Stomach smooth muscle (tissue), 2 donors: ENCODE results near the gene IL15.

Experiments
- H3K27ac ChIP-seq: one replicate; pipeline ENCODE4 v1.7.0; 2013; ENCODE audit warnings: mild to moderate bottlenecking, low read length, inconsistent platforms
- H3K27me3 ChIP-seq, 2 donors: one replicate each; pipeline ENCODE4 v1.7.0; 2013; ENCODE audit warnings: low read length in 2 of 2; ENCODE audit not compliant: insufficient read depth in 2 of 2, control insufficient read depth in 1 of 2
- H3K36me3 ChIP-seq, 2 donors: one replicate each; pipeline ENCODE4 v1.7.0; 2013; ENCODE audit warnings: low read length in 2 of 2; ENCODE audit not compliant: control insufficient read depth in 2 of 2, insufficient read depth in 2 of 2
- H3K4me1 ChIP-seq: one replicate; pipeline ENCODE4 v1.7.0; 2013; ENCODE audit warnings: low read length; ENCODE audit not compliant: control insufficient read depth, insufficient read depth
- H3K4me3 ChIP-seq, 2 donors: one replicate each; pipeline ENCODE4 v1.7.0; 2013; ENCODE audit warnings: low read length in 2 of 2
- H3K9ac ChIP-seq, 2 donors: one replicate each; pipeline ENCODE4 v1.7.0; 2013; ENCODE audit warnings: low read length in 2 of 2, mild to moderate bottlenecking in 1 of 2
- H3K9me3 ChIP-seq, 2 donors: one replicate each; pipeline ENCODE4 v1.7.0; 2013; ENCODE audit warnings: low read length in 2 of 2; ENCODE audit not compliant: control insufficient read depth in 2 of 2
- donor health status: healthy.
- donor health status: Pancreatic carcinoma.

The IL15 gene

DNA sequence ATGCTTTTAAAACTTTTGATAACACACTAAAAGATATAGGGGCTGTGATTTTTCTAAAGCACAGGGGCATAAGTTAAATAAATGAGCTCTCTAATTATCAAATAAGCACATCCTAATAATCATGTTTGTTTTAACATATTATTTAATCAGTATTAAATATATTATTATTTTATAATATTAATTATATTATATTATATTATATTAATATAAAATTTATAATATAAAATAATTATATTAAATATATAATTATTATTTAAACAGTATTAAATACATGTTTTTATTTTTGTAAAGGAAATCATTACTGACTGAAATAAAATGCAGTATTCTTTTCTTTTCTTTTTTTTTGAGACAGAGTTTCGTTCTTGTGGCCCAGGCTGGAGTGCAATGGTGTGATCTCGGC, 136.5 kb downstream of the IL15 start:
- Histone ChIP-seq H3K4me1 (no peaks in the 10 kb centered on the region), H3K9ac (no peak overlapping the region), H3K27me3 (no peaks in the 10 kb centered on the region), H3K27ac (no peak overlapping the region), H3K36me3 (no peaks in the 10 kb centered on the region), H3K9me3 (no peaks in the 10 kb centered on the region), H3K4me3 (no peak overlapping the region)

GRCh38 chr4:141782205-141782604, 145.8 kb downstream of the IL15 start:
- Histone ChIP-seq H3K9ac (no peak overlapping the region), H3K4me1 (no peaks in the 10 kb centered on the region), H3K4me3 (no peak overlapping the region), H3K9me3 (no peaks in the 10 kb centered on the region), H3K36me3 (no peaks in the 10 kb centered on the region), H3K27ac (no peak overlapping the region), H3K27me3 (no peaks in the 10 kb centered on the region)
